Measurements from ENCODE around the gene PCP4L1.

Gene PCP4L1

GRCh38 chr1:161298116-161298515 lies 39.6 kb downstream of the PCP4L1 start:
- Histone ChIP-seq H3K9me3 (ENCODE audit: control insufficient read depth in 2 of 2, low read length in 2 of 2) (no peaks in the 10 kb centered on the region), H3K4me3 (ENCODE audit: low read length in 2 of 2) (no peak overlapping the region), H3K36me3 (ENCODE audit: control insufficient read depth in 2 of 2, insufficient read depth in 2 of 2, low read length in 2 of 2) (no peaks in the 10 kb centered on the region), H3K27ac (ENCODE audit: low read depth in 2 of 2, low read length in 2 of 2) (no peak overlapping the region), H3K9ac (ENCODE audit: low read depth in 1 of 2, low read length in 2 of 2) (no peak overlapping the region), H3K4me1 (ENCODE audit: control insufficient read depth in 2 of 2, insufficient read depth in 2 of 2, low read length in 2 of 2) (no peaks in the 10 kb centered on the region), H3K27me3 (ENCODE audit: control insufficient read depth in 2 of 2, insufficient read depth in 2 of 2, low read length in 2 of 2) (no peaks in the 10 kb centered on the region)

GRCh38 chr1:161299347-161299746 lies 40.8 kb downstream of the PCP4L1 start:
- Histone ChIP-seq H3K36me3 (ENCODE audit: control insufficient read depth in 2 of 2, insufficient read depth in 2 of 2, low read length in 2 of 2) (no peaks in the 10 kb centered on the region), H3K27ac (ENCODE audit: low read depth in 2 of 2, low read length in 2 of 2) (no peak overlapping the region), H3K4me1 (ENCODE audit: control insufficient read depth in 2 of 2, insufficient read depth in 2 of 2, low read length in 2 of 2) (no peaks in the 10 kb centered on the region), H3K9ac (ENCODE audit: low read depth in 1 of 2, low read length in 2 of 2) (no peak overlapping the region), H3K9me3 (ENCODE audit: control insufficient read depth in 2 of 2, low read length in 2 of 2) (no peaks in the 10 kb centered on the region), H3K27me3 (ENCODE audit: control insufficient read depth in 2 of 2, insufficient read depth in 2 of 2, low read length in 2 of 2) (no peaks in the 10 kb centered on the region), H3K4me3 (ENCODE audit: low read length in 2 of 2) (no peak overlapping the region)

- H3K9me3 ChIP-seq (ENCODE audit: control insufficient read depth in 2 of 2, low read length in 2 of 2) = no peaks in the 10 kb centered on the region
- no peaks in the 10 kb centered on the region for H3K27me3 ChIP-seq (ENCODE audit: control insufficient read depth in 2 of 2, insufficient read depth in 2 of 2, low read length in 2 of 2)
- H3K9ac ChIP-seq (ENCODE audit: low read depth in 1 of 2, low read length in 2 of 2) = no peak overlapping the region
- H3K27ac ChIP-seq (ENCODE audit: low read depth in 2 of 2, low read length in 2 of 2) = no peak overlapping the region
- no peak overlapping the region for H3K4me3 ChIP-seq (ENCODE audit: low read length in 2 of 2)
- no peaks in the 10 kb centered on the region for H3K36me3 ChIP-seq (ENCODE audit: control insufficient read depth in 2 of 2, insufficient read depth in 2 of 2, low read length in 2 of 2)
- H3K4me1 ChIP-seq (ENCODE audit: control insufficient read depth in 2 of 2, insufficient read depth in 2 of 2, low read length in 2 of 2) = peaks cover 7 to 8% of the 10 kb centered on the region in 2 donors
Measured at GRCh38 chr1:161300478-161300877, 41.9 kb downstream of the PCP4L1 start.

GRCh38 chr1:161304927-161305866 lies 46.7 kb downstream of the PCP4L1 start:
- Histone ChIP-seq H3K9ac (ENCODE audit: low read depth in 1 of 2, low read length in 2 of 2) (peak overlapping the region; percentile 6 to 77), H3K9me3 (ENCODE audit: control insufficient read depth in 2 of 2, low read length in 2 of 2) (no peaks in the 10 kb centered on the region), H3K27me3 (ENCODE audit: control insufficient read depth in 2 of 2, insufficient read depth in 2 of 2, low read length in 2 of 2) (peaks cover 0 to under 1% of the 10 kb centered on the region in 2 donors), H3K27ac (ENCODE audit: low read depth in 2 of 2, low read length in 2 of 2) (peak overlapping the region in 1 of 2 donors; percentile 52), H3K4me3 (ENCODE audit: low read length in 2 of 2) (peak overlapping the region; percentile 85 to 86), H3K36me3 (ENCODE audit: control insufficient read depth in 2 of 2, insufficient read depth in 2 of 2, low read length in 2 of 2) (no peaks in the 10 kb centered on the region), H3K4me1 (ENCODE audit: control insufficient read depth in 2 of 2, insufficient read depth in 2 of 2, low read length in 2 of 2) (peaks cover 11 to 12% of the 10 kb centered on the region in 2 donors)

GRCh38 chr1:161305867-161306519 lies 47.4 kb downstream of the PCP4L1 start:
- no peaks in the 10 kb centered on the region for H3K9me3 ChIP-seq (ENCODE audit: control insufficient read depth in 2 of 2, low read length in 2 of 2)
- H3K9ac ChIP-seq (ENCODE audit: low read depth in 1 of 2, low read length in 2 of 2) = peak overlapping the region; percentile 77 to 82
- H3K27me3 ChIP-seq (ENCODE audit: control insufficient read depth in 2 of 2, insufficient read depth in 2 of 2, low read length in 2 of 2) = peaks cover 0 to 5% of the 10 kb centered on the region in 2 donors
- H3K36me3 ChIP-seq (ENCODE audit: control insufficient read depth in 2 of 2, insufficient read depth in 2 of 2, low read length in 2 of 2) = no peaks in the 10 kb centered on the region
- peak overlapping the region; percentile 85 to 86 for H3K4me3 ChIP-seq (ENCODE audit: low read length in 2 of 2)
- peaks cover 11 to 12% of the 10 kb centered on the region in 2 donors for H3K4me1 ChIP-seq (ENCODE audit: control insufficient read depth in 2 of 2, insufficient read depth in 2 of 2, low read length in 2 of 2)
- H3K27ac ChIP-seq (ENCODE audit: low read depth in 2 of 2, low read length in 2 of 2) = peak overlapping the region; percentile 28 to 56

GRCh38 chr1:161307230-161307768 lies 48.8 kb downstream of the PCP4L1 start:
- H3K27me3 ChIP-seq (ENCODE audit: control insufficient read depth in 2 of 2, insufficient read depth in 2 of 2, low read length in 2 of 2) = peaks cover 0 to 5% of the 10 kb centered on the region in 2 donors
- peak overlapping the region in 1 of 2 donors; percentile 32 for H3K27ac ChIP-seq (ENCODE audit: low read depth in 2 of 2, low read length in 2 of 2)
- H3K4me1 ChIP-seq (ENCODE audit: control insufficient read depth in 2 of 2, insufficient read depth in 2 of 2, low read length in 2 of 2) = peaks cover 11 to 12% of the 10 kb centered on the region in 2 donors
- no peaks in the 10 kb centered on the region for H3K9me3 ChIP-seq (ENCODE audit: control insufficient read depth in 2 of 2, low read length in 2 of 2)
- H3K9ac ChIP-seq (ENCODE audit: low read depth in 1 of 2, low read length in 2 of 2) = no peak overlapping the region
- H3K36me3 ChIP-seq (ENCODE audit: control insufficient read depth in 2 of 2, insufficient read depth in 2 of 2, low read length in 2 of 2) = no peaks in the 10 kb centered on the region
- H3K4me3 ChIP-seq (ENCODE audit: low read length in 2 of 2) = no peak overlapping the region

GRCh38 chr1:161307892-161308638 lies 49.5 kb downstream of the PCP4L1 start:
- peaks cover 11 to 12% of the 10 kb centered on the region in 2 donors for H3K4me1 ChIP-seq (ENCODE audit: control insufficient read depth in 2 of 2, insufficient read depth in 2 of 2, low read length in 2 of 2)
- no peaks in the 10 kb centered on the region for H3K9me3 ChIP-seq (ENCODE audit: control insufficient read depth in 2 of 2, low read length in 2 of 2)
- no peak overlapping the region for H3K27ac ChIP-seq (ENCODE audit: low read depth in 2 of 2, low read length in 2 of 2)
- no peak overlapping the region for H3K4me3 ChIP-seq (ENCODE audit: low read length in 2 of 2)
- peaks cover 0 to 5% of the 10 kb centered on the region in 2 donors for H3K27me3 ChIP-seq (ENCODE audit: control insufficient read depth in 2 of 2, insufficient read depth in 2 of 2, low read length in 2 of 2)
- no peaks in the 10 kb centered on the region for H3K36me3 ChIP-seq (ENCODE audit: control insufficient read depth in 2 of 2, insufficient read depth in 2 of 2, low read length in 2 of 2)
- no peak overlapping the region for H3K9ac ChIP-seq (ENCODE audit: low read depth in 1 of 2, low read length in 2 of 2)

- no peaks in the 10 kb centered on the region for H3K9me3 ChIP-seq (ENCODE audit: control insufficient read depth in 2 of 2, low read length in 2 of 2)
- H3K27ac ChIP-seq (ENCODE audit: low read depth in 2 of 2, low read length in 2 of 2) = no peak within 1 kb of the TSS
- no peak within 1 kb of the TSS for H3K4me3 ChIP-seq (ENCODE audit: low read length in 2 of 2)
- H3K36me3 ChIP-seq (ENCODE audit: control insufficient read depth in 2 of 2, insufficient read depth in 2 of 2, low read length in 2 of 2) = no peaks in the 10 kb centered on the region
- no peak within 1 kb of the TSS for H3K9ac ChIP-seq (ENCODE audit: low read depth in 1 of 2, low read length in 2 of 2)
- H3K4me1 ChIP-seq (ENCODE audit: control insufficient read depth in 2 of 2, insufficient read depth in 2 of 2, low read length in 2 of 2) = peaks cover 13 to 16% of the 10 kb centered on the region in 2 donors
- H3K27me3 ChIP-seq (ENCODE audit: control insufficient read depth in 2 of 2, insufficient read depth in 2 of 2, low read length in 2 of 2) = peaks cover 0 to 5% of the 10 kb centered on the region in 2 donors
Measured at GRCh38 chr1:161309868-161310267, 51.3 kb downstream of the PCP4L1 start, which contains the start of gene MPZ. TSS of gene MPZ (minus strand) at chr1:161309968. CDS start at chr1:161309905, 63 bp downstream.

- Histone ChIP-seq H3K9me3 (ENCODE audit: control insufficient read depth in 2 of 2, low read length in 2 of 2) (no peaks in the 10 kb centered on the region), H3K27me3 (ENCODE audit: control insufficient read depth in 2 of 2, insufficient read depth in 2 of 2, low read length in 2 of 2) (peaks cover 0 to 5% of the 10 kb centered on the region in 2 donors), H3K4me1 (ENCODE audit: control insufficient read depth in 2 of 2, insufficient read depth in 2 of 2, low read length in 2 of 2) (peaks cover 6 to 13% of the 10 kb centered on the region in 2 donors), H3K36me3 (ENCODE audit: control insufficient read depth in 2 of 2, insufficient read depth in 2 of 2, low read length in 2 of 2) (no peaks in the 10 kb centered on the region), H3K9ac (ENCODE audit: low read depth in 1 of 2, low read length in 2 of 2) (no peak overlapping the region), H3K27ac (ENCODE audit: low read depth in 2 of 2, low read length in 2 of 2) (no peak overlapping the region), H3K4me3 (ENCODE audit: low read length in 2 of 2) (no peak overlapping the region)
Measured at GRCh38 chr1:161311595-161312181, 53.1 kb downstream of the PCP4L1 start.

All from mucosa of rectum (tissue), 2 donors.